ENCODE results near the gene WHRN.

The WHRN gene

DNA sequence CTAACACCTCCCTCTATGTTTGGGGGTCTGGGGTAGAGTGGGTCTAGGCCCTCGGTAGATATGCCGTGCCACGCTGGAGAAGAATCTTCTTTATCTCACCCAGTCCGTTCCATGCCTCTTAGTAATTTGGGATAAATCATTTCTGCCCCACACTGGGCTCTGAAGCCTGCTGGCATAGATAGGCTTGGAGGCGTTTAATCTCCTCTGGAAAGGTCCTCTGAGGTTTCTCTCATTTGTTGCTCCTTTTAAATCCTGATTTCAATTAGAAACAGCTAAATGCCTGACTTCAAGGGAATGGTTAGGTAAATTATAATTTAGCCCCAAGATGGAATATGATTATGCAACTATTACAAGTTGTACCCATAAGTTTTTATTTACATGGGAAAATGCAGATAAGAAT is 59.7 kb downstream of the WHRN start:
- no peak for FAIRE-seq

DNA sequence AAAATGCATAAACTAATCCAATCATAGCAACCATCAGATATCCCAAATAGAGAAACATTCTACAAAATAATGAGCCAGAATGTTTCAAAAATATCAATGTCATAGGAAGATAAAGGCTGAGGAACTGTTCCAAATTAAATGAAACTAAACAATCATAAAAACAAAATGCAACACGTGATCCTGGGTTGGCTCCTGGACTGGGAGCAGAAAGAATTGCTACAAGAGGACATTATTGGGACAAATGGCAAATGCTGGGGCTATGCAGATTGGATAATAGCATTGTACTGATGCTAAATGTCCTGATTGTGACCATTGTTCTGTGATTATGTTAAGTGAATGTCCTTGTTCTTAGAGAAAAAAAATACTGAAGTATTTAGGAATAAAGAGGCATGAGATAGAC is 63.3 kb downstream of the WHRN start:
- no peak for FAIRE-seq

DNA sequence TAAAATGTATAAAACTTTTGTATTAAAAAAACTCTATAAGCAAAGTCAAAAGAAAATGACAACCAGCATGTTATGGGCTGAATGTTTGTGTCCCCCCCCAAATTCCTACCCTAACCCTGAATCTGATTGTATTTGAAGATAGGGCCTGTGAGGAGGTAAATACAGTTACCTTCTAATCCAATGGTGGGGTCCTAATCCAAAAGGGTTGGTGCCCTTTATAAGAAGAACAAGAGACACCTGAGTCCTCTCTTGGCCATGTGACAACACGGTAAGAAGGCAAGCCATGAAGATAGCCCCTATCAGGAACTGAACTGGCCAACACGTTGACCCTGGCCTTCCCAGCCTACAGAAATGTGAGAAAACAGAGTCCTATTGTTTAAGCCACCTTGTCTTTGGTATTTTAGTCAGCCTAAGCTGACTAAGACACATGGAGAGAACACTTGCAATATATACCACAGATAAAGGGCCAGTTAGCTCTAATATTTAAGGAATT is 67.8 kb downstream of the WHRN start:
- FAIRE-seq, result no peak

DNA sequence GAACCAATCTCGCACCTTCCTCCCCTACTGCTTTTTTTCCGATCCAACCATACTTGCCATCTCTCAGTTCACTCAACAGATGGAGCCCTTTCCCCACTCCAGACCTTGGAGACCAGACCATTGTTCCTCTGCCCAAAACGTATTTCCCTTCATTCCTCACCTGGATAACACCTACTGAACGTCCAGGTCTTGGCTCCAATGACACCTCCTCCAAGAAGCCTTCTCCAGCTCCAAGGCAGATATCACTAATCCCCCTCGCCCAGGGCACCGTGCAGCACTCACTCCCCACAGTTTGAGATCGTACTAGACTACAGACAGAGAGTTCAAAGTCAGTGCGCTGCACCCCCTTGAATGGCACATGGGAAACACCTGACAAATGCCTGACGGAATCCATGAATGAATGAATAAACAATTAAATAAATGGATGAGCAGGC is 70.4 kb downstream of the WHRN start:
- FAIRE-seq, result no peak

DNA sequence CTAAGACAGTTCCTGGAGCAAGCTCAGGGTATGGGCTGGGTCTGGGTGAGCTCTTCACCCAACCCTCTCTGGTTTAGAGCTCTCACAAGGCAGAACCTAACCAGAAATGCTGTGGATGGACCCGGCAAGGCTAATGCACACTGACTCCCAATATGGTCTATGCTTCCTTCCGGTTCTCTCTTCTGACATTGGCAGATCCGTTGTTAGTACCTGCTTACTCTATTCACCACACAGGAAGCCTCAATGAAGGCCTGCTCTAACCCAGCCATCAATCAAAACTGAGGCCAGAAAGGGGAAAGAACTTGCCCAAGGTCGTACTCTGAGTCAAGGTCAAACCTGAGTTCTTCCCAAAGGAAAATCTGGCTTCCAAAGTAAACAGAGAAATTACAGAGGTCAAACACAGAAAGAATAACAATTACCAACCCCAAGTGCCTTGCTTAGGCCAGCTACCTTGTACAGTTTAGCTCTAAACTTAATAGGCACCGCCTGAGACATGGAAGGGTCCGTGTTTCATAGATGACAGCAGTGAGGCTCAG is 71.5 kb downstream of the WHRN start:
- no peak for FAIRE-seq

DNA sequence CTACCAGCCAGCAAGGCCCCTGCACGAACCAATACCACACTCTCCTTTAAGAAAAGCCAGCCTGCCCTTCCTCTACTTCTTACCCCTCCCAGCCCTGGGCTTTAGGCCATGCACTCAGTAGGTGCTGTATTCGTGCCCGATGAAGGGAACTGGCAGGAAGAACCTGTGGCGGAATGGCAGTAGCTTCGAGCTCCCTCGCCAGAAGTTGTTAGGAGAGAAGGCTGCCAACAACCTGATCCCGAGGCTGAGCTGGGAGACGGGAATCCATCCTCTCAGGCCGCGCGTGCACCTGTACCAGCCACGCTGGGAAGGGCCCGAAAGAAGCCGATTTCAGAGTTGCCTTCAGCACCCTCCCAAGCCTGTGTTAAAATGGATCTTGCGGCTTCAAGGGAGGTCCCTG is 72.2 kb downstream of the WHRN start:
- no peak for FAIRE-seq

DNA sequence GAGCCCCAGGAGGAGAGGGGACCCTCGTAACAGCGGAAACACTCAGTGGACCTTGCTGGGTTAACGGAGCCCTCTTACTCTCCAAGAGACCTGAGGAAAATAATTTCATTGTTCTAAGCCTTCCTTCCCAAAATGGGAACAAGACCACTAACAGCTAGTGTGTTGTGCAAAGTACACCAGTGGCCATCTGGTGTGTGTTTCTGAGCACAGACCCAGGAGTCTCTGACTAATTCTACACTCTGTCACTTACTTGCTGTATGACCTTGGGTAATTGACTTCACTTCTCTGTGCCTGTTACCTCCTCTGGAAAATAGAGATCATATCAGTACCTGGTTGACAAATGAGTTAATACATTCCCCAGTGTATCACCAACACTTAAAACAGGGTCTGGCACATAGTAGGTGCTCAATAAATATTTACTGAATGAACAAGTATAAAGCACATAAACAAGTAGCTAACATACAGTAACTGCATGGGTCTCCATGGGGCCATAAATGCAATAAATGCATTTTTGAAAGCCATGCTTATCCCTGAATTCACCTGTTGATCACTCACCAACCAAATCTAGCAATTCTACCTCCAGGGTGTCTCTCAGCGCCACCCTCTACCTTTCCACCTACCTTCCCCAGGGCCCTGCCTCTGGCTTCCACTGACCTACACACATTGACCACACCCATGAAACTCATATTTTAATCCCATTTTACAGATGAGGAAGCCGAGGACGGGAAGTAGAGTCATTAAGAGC is 72.8 kb downstream of the WHRN start:
- FAIRE-seq, result no peak

DNA sequence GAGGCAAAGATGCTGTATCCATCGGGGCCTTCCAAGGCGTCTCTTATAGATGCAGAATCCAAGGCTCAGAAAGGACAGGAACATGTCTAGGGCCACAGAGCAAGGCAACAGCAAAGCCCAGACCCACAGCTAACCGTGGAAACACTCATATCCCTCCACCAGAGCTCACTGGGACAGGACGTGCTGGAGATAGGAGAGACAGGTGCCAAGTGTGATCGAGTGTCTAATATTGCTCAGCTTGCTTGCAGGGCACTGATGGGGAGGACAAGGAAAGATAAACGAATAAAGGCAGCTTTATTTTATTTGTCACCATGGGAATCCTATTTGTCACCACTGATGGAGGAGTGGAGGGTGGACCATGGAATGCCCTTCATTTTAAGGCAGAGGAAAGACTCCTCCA is 73.5 kb downstream of the WHRN start:
- no peak for FAIRE-seq

DNA sequence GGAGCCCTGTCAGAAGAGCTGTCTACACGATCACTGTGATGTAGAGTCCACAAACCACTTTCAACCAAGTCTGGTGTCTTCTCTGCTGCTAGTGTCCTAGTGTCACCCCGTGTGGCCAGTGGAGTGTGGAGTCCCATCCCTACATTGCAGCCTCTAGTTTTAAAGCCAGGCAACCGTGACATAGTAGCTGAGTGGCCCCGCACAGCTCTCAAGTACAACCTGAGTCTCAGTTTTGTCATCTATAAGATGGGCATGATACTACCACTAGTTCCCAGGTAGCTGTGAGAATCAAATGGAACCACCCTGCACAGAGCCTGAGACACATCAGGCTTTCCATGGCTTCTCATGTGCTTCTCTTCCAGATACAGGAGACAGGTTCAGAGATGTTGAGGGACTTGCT is 74.3 kb downstream of the WHRN start:
- FAIRE-seq, result no peak

DNA sequence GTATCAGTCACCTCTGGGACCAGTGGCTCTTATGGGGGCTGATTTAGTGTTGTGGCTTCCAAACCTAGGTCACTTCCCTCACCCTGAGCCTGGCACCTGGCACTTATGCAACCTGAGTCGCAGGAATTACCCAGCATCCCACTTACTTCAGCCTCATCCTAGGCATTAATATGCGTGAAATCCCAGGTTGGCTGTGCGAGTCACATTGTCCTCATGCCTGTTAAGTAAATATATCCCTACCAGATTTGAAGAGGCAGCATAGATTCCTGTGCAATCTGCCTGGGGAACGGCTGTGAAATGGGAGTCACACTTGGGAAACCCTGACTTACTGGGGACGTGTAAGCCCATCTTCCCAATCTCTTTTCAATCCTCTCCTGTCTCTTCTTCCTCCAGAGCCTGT is 74.8 kb downstream of the WHRN start:
- no peak for FAIRE-seq

DNA sequence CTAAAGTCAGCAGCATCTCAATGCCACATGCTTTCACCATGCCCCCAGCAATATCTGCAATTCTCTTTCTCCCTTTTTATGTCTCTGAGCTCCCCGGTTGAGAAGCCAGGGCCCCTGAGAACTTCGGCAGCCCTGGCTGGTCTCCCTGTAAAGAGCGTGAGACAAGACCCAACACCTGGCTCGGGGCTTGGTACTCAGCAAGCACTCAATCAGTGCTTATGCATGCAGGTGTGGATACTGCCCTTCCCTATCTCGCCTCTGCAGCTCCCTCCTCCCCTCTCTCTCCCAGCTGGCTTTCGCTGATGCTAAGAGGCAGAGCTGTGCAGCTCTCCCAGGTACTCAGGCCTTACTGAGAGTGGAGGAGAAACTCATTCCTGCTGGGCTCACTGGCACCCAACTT is 75.8 kb downstream of the WHRN start:
- no peak for FAIRE-seq

DNA sequence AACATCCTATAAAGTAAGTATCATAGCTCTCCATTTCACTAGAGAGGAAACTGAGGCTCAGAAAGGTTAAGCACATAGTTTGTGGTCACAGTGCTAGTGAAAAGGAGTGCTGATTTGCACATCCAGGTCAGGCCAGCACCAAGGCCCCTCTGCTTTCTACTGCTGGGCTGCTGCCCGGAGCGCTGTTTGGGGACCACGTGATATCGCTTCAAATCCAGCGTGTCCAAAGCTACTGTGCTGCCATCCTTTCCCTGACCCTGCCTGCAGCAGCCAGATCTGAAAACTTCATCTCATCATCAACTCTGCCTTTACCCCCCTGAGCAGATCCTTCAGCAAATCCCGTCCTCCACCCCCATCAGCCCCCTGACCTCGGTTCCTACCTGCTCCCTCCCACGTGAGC is 76.8 kb downstream of the WHRN start:
- FAIRE-seq, result no peak

DNA sequence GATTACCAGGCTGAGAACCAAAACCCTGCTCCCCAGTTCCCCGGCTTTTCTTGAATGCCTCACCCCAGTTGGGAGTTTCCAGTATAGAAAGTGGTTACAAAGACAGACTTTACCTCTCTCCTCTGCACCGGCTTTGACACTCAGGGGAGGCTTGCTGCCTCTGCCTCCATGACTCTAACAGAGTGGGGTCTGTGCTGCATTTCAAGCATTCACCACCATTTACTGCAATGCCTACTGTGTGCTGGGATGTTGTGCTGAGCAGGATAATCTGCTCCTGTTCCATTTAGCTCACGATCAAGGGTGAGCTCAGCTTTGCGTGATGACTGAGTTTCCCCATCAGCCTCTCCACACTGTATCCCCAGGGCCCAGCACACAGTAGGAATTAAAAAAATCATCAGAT is 77.6 kb downstream of the WHRN start:
- no peak for FAIRE-seq

DNA sequence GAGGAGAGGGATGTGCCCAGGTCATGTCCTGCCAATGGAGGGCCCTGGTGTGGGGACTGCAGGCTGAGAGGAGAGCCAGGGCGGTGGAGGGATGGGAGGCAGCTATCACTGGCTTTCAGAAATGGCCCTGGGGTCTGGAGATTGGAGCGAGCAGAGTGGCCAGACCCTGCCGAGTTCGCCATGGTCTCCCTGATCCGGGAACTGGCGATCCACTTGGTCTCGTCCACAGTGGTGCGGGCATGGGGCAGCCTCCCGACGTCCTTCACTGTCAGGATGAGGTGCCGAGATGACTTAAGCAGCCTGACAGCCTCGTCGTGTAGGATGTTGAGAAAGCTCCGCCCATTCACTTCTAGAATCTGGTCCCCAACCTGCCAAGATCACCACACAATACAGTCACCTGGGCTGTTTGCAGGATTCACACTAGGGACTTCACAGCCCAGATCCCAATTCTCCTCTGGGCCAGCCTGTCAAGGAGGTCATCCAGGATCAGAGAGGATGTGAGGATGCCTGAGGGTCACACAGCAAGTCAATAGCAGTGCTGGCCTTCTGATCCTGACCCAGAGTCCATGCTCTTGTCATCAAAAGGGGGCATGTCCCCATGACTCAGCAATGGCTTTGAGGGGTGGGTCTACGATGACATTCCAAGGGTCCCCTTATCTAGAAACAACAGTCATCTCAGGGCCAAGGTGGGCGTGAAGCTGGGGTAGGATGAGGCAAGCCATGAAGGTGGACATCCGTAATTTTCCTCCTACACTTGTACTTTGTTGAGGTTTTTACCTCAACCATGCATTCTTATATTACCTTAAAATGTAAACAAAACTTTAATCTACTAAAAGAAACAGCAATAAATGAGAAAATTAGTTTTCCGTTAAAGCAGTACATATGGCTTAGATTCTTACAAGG is 79.0 kb downstream of the WHRN start:
- no peak for FAIRE-seq

DNA sequence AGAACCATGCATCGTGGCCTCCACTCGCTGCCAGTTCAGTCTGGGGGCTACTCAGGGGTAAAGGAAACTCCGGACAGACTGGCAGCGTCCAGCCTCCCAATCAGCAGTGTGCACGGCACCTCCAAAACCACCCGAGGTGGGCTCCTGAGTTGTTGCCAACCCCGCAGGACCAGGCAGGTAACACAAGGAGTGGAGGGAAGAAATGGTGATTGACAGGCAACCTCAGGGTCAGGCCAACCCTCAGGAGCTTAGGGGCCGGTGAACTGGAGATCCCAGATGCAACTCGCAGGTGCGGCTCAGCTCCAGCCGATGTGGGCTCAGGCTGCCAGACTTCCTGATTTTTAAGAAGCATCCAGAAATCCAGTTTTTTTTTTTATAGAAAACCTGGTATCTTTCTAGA is 80.1 kb downstream of the WHRN start:
- no peak for FAIRE-seq

DNA sequence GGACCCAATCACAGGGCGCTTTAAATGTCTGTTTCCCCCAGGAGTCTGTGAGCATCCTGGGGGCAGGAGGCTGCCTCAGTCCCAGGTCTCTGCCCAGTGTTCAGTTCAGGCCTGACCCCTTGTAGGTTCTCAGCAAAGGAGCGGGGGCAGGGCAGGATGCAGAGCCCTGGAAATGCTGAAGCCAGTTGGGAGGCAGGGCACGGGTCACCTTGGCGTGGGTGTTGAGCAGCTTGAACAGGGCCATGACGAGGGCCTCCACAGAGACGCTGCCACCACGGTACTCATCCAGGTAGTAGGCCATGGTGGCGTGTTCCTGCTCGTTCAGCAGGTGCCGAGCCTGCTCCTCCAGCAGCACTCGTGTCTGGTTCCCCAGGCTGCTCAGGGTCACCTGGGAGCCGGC is 81.1 kb downstream of the WHRN start:
- no peak for FAIRE-seq

DNA sequence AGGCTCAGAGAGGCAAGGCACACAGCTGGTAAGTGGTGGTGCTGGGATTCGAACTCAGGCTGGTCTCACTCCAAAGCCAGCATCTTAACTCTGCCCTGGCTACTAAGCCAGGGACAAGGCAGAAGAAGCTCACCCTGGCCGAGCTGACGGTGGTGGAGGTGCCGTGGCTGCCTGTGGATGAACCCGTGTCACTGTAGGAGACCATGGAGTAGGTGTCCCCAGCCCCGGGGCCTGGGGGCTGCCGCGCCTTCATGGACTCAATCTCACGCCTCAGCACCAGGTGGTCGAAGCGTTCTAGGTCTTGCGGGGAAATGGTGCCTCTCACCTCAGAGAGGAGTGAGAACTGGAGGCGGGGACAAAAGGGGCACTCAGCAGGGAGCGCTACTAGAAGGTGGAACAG is 82.1 kb downstream of the WHRN start:
- FAIRE-seq, result no peak

DNA sequence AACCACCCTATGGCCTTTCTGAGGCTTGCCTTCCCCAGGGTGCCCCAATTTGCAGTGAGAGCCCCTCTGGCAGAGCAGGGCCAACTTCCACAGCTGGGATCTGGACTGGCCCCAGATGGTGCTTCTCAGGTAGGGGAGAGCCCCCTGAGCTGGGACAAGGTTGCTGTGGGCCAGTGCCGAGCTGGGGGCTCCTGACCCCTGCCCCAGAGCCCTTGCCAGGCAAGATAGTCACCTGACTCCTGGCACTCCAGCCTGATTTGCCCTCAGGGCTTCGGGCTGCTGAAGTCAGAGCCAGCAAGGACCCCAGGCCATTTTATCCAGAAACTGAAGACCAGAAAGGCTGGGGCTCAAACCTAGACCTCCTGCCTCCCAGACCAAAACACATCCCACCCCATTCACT is 84.1 kb downstream of the WHRN start:
- no peak for FAIRE-seq

DNA sequence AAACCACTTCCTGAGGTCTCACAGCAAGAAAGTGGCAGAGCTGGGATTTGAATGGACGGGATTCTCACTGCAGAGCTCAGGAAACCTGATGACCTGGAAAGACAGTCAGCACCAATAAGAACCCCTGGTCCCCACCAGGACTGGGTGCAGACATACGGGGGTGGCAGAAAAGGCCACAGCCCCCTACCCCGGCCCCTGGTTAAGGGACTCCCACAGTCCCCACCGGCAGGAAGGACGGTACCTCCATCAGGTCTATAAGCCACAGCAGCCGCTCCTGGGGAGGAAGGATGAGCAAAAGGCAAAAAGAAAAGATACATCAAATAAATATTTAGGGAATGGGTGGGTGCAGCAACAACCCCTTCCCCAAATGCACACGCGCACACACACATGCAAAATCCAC is 85.5 kb downstream of the WHRN start:
- FAIRE-seq, result no peak

DNA sequence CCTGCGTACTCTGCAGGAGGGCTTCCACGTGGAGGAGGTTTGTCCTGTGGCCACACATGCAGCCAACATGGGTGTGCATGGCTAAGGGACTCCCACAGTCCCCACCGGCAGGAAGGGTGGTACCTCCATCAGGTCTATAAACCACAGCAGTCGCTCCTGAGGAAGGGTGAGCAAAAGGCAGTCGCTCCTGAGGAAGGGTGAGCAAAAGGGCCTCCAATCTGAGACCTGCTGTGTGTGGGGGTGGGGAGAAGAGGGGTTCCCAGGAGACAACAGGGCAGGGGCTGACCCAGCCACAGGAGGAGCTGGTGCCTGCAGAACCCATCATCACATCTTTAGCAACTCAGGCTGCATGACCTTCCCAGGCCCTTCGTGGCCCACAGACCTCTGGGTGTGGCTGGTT is 87.2 kb downstream of the WHRN start:
- no peak for FAIRE-seq

DNA sequence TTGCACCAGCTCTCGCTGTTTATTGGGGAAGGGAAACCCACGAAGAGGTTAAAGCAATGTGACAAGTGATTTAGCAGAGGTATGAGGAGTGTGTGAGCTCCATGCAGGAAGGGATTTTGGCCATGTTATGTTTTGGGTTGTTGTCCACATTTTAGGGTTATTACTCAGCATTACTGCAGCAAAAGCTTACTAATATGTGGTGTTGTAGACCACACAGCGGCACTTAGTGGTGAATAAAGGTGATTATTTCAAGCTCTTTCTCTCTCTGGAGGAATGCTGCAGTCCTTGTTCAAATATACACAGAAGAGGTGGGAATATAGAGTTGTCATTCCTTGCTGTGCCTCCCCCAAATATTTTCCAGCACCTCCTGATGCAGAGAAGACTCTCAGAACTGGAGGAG is 87.8 kb downstream of the WHRN start:
- no peak for FAIRE-seq

DNA sequence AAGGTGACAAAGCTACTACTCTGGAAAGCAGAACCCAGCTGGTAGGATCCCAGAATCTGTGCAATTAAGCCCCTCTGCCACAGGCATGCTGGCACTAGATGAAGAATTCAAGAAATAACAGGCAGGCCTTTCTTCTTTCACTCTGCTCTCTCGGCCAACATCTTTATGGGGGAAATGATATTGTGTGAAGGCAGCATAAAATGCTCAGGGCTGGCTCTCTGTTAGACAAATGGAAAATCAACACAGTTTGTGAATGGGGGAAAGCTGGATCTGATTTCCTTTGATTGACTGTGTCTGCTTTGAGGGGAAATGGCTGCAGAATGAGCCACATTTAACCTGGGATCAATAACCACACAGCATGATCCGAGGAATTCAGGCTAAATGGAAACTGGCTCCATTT is 88.4 kb downstream of the WHRN start:
- FAIRE-seq, result no peak

DNA sequence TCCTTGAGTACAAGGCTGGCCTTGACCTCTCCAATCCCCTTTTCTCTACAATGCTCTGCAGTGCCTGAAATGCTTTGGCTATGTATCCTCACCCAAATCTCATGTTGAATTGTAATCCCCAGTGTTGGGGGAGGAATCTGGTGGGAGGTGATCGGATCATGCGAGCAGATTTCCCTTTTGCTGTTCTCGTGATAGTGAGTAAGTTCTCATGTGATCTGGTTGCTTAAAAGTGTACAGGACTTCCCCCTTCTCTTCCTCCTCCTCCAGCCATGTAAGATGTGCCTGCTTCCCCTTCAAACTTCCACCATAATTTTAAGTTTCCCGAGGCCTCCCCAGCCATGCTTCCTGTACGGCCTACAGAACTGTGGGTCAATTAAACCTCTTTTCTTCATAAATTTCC is 89.0 kb downstream of the WHRN start:
- no peak for FAIRE-seq

DNA sequence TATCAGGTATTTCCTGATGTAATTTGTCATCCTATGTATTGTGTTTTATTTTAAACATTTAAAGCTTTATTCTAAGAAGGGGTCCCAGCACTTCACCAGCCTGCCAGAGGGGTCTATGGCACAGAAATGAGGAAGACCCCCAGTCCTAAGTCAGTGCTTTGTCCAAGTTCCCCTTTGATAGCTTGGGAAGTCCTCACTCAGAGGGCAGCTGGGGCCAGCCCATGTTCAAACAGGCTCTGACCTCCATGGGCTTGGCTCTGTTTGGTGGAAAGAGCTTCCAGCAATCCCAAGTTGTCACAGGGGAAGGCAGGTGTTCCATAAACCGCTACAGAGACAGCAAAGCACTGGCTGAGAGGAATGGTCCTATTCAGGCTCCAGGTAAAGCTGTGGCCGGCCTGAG is 90.9 kb downstream of the WHRN start:
- no peak for FAIRE-seq
